Activated CD8-positive, alpha-beta memory T cell treated with anti-CD3 and anti-CD28 coated beads for 48 hours (primary cell): ENCODE results near the gene HSD17B12.
"Not testable (repeated sequence)": the region's sequence is repeated elsewhere in the genome, so short reads cannot be mapped to it uniquely, and the experiment has no call there.

Experiments used
- DNase-seq, 3 experiments: peaks; one replicate each; pipeline ENCODE4 v3.0.0-alpha.2; 2020; ENCODE audit warnings: low read depth in 2 of 3, low spot score in 2 of 3

HSD17B12 gene

DNA sequence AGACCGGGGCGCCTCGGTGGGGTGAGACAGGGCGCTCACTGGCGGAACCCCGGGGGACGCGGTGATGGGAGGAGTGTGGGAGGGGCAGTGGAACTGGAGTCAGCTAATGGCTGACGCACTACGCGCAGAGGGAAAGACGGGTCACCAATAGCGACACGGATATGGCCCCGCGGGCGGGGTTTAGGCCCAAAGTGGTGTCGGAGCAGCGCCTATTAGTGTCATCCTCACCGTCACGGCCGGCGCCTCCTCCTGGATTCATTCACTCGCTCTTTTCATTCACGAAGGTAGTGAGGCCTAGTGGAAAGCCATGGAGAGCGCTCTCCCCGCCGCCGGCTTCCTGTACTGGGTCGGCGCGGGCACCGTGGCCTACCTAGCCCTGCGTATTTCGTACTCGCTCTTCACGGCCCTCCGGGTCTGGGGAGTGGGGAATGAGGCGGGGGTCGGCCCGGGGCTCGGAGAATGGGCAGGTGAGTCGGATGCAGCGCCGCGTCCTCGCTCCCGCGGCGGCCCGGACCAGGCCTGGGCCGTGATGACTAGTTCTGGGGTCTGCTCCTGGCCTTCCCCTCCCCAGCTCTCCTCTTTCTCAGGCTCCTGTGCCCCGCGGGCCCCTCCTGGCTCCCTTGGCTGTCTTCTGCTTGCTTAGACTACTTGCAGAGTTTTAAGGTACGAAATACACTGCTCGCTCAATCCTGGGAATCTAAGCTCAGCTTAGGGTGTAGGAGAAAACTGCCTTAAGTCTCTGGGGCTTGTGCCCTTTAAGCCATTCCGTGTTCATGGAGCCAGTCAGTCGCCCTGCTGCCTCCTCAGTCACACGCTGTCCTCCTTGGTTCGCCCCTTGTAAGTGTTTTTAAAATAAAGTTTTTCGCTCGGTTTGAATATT is at the start of gene HSD17B12:
HSD17B12 (plus strand) TSS at position 218 of the 880 bp plus-strand sequence; CDS start at position 308, 90 bp downstream.
- peak; percentile 86 to 97 (median 97) for DNase-seq

- DNase-seq, result no peak
Measured at GRCh38 chr11:43631732-43632131, 48.8 kb upstream of the HSD17B12 start.

- no peak for DNase-seq
Measured at GRCh38 chr11:43632181-43632580, 48.4 kb upstream of the HSD17B12 start.

GRCh38 chr11:43638717-43639116 is 41.8 kb upstream of the HSD17B12 start:
- no peak for DNase-seq

GRCh38 chr11:43639224-43639623 is 41.3 kb upstream of the HSD17B12 start:
- DNase-seq, result no peak

DNA sequence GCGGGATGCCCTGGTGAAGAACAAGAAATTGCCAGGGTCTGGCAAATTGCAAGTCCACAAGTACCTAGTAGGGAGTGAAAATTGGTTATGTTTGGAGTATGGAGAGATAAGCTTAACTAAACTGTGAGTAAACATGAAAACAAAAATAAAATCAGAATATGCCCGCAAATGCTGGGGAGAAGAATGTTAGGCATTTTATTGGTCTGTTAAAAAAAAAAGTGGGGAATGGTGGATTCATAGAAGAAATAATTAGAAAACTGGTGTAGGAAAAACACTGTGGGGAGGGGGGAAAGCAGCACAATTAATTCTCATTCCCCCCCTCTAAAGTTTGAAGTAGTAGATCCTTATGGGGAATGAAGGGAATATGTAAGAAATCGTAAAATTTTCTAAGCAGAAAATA is 40.6 kb upstream of the HSD17B12 start:
- no peak for DNase-seq

DNA sequence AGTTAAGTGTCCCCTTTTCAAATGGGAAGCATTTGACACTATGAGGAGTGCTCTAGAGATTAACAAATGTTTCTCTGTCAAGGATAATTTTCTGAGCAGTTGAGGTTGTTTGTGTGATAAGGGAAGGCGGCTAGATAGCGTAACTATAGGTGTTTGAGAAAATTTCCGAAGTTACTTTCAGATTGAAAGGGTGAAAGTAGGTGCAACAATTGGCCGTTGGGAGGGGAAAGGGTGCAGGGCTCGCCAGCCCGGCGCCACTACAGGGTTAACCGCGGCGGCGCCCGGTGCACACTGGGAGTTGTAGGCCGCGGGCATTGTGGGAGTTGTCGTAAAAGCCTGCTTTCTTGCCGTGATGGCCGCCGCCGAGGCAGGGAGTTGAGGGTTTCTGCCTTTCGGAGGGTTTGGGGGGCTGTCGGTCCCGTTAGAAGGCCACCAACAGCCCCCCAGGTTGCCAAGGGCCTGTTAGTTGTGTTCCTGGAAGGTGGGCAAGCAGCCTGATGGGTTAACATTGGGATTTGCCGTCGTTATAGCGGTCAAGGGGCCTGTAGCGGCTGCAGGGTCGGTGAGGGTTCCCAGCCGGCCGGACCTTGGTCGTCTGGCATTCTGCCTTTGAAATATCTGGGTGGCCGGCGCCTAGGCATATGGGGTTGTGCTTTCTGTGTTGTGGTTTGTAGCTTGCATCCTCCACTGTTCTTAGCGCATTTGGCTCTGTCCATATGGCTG is 36.5 kb upstream of the HSD17B12 start:
- peak; percentile 72 to 85 (median 73) for DNase-seq

DNA sequence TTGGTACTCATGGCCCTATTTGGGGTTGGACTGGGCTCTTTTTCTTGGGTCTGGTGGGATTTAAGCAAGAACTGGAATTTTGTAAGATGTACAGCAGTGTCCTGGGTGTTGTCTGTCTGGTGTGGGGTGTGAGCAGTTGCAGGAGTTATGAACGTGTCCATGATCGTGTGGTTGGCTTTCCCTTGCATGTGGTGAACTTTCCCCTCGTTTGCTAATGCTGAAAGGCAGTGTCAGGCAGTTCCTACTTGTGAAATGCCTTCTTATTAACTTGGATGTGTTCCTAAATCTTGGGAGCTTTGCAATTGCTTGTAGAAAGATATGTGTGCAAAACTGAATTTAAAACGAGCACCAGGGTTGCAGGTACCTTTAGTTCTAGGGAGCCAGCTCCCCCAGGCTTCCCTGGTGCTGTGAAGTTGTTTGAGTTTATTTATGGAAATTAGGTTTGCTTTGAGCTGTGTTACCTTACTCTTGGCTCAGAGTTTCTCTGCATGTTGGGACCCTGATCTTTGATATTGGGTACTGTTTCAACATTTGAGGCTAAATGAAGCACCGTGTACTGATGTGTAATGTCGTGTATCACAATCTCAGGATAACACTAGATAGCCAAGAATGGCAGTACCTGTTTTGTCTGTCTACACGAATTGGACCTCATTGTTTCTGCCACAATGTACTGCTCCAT is 35.8 kb upstream of the HSD17B12 start:
- DNase-seq, result peak in 1 of 3 experiments; percentile 4

- DNase-seq, result no peak
Measured at GRCh38 chr11:43646767-43647166, 33.8 kb upstream of the HSD17B12 start.

DNA sequence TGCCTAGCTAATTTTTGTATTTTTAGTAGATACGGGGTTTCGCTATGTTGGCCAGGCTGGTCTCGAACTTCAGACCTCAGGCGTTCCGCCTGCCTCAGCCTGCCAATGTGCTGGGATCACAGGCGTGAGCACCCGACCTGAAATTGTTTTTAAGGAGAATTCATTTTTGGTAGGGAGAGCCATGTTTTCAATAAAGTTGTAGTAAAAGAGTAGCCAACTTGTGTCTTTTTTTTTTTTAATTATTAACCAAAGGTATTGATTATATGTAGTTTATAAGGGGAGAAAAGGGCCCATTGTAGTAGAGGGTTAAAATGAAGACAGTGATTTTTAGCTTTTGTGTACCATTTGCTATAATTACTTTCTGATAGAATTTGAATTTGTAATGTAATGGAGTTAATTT is 31.6 kb upstream of the HSD17B12 start:
- DNase-seq, result no peak

GRCh38 chr11:43649501-43649900 is 31.0 kb upstream of the HSD17B12 start:
- DNase-seq, result no peak

- DNase-seq, result no peak
Measured at GRCh38 chr11:43649921-43650320, 30.6 kb upstream of the HSD17B12 start.

GRCh38 chr11:43663018-43663417 is 17.5 kb upstream of the HSD17B12 start:
- not testable (repeated sequence) for DNase-seq

GRCh38 chr11:43664295-43664694 is 16.2 kb upstream of the HSD17B12 start:
- DNase-seq, result no peak

DNA sequence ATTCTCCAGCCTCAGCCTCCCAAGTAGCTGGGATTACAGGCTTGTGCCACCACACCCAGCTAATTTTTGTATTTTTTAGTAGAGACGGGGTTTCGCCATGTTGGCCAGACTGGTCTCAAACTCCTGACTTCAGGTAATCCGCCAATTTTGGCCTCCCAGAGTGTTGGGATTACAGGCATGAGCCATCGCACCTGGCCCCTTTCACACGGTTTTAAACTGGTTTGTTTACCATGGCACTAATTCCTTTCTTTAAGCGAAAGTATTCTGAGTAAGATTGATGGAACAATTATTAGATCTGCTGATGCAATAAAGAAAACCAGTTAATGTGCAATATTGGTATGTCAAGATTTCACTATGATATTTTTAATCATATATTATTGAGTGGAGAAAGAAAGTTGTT is 9.3 kb upstream of the HSD17B12 start:
- not testable (repeated sequence) for DNase-seq

DNA sequence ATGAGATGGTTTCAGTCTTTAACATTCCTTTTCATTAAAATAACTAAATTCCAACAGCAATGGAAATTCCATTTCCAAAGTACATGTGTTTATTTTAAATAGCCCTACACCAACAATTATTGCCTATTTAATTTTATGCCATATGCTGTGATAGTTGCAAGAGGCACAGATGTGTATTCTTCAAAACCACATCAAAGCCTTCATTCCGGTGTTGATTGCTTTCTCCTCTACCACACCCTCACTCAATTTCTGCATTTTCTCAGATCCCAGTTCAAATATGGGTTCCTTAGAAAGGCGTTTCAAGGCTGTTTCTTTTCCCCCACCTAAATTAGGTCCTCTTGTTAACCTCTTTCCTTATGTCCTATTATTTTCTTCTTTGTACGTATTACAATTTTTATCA is 6.0 kb upstream of the HSD17B12 start:
- DNase-seq, result no peak

DNA sequence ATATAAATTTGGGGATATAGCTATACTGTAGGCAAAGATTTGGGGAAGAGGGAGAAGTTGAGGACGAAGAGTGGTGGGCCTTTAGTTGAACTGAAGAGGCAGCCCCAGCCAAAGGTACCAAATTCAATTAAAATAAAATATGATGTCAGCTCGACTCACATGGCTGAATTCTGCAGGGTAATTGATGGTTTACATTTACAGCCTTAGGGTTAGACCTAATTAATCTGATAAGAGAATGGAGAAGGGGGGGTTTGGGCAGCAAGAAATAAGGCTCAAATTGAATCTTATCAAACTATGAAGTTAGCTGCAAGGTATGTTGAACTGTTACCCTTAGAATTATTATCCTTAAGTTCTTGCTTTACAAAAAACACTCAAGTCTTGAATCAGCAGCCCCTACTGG is 3.6 kb upstream of the HSD17B12 start:
- DNase-seq, result no peak

DNA sequence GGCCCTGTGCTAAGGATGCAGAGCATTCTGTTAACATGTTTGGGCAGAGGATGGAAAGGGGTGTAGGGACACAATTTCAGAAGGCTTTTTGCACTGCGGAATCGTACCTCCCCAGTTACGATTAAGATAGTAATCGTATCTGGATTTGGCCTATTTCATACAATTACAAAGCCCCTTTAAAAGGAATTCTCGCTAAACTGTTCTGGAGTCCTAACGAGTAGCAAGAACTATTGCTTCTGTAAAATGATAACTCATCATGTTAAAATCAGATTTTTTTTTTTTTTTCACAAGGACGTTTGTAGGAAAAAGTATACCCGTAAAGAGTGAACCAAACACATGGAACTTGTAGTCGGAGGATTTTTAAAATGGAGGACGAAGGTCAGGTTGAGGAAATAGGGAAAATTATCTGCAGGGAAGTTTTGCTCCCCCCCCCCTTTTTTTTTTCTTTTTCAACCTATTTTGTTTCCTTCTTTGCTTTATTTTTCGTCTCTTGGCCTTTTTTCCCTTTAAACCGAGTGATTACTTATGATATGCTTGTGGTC is 934 bp downstream of the HSD17B12 start:
- DNase-seq, result no peak

DNA sequence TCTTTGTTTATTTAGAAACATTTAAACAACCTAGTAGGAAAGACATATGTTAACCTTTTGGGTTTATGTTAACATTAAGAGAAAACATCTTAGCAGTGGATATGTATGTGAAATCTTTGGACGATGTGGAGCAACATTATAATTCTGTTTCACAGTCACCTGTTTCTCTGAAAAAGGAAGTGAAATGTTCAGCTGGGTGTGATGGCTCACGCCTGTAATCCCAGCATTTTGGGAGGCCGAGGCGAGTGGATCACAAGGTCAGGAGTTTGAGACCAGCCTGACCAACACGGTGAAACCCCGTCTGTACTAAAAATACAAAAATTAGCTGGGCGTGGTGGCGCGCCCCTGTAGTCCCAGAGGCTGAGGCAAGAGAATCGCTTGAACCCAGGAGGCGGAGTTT is 1.5 kb downstream of the HSD17B12 start:
- not testable (repeated sequence) for DNase-seq

DNA sequence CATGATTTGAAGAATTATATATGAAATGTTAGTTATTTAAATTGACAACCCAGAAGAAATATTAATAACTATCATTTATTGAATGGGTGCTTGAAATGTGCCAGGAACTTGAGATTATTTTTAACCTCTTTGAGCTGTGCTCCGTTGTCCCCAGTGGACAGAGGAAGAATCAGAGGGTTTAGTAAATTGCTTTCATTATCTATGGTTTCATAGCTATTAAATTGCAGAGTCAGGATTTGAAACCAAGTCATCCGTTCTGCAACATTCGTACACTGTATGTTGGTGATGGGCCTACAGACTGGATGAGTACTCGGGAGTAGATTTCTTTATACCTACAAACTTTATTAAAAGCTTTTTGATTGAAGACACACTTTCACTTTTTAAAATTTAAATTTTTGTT is 4.9 kb downstream of the HSD17B12 start:
- no peak for DNase-seq

DNA sequence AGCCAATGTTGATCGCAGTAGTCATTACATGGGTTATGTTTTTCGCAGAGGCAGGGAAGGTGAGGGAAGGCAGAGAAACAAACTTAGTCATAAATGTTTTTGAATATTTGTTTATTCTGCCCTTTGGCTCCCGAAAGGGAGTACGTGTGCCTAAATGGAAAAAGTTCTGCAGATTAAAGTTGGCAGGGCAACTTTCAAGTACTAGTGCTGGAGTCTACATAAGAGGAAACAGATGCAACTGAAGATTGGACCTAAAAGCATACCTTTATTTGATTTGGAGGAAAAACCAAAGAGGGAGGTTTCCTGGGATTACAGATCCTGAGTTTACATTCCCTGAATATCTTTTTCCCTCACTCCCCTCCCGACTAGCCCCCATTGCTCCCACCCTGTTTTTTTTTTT is 5.7 kb downstream of the HSD17B12 start:
- DNase-seq, result no peak
